GM19043 (cell line): ENCODE measurements around the gene ITGB1.
"Not testable (repeated sequence)": the region's sequence is repeated elsewhere in the genome, so short reads cannot be mapped to it uniquely, and the experiment has no call there.

Source experiments
- ATAC-seq: cut with Tn5 transposase; IDR thresholded peaks from one replicate; pipeline ENCODE4 v1.9.1; 2021; ENCODE audit warnings: low read depth; ENCODE audit not compliant: unreplicated experiment

ITGB1 gene

GRCh38 chr10:32940321-32941301 is 17.4 kb downstream of the ITGB1 start:
- ATAC-seq = no peak

GRCh38 chr10:32939296-32940111 is 18.5 kb downstream of the ITGB1 start:
- ATAC-seq = no peak

GRCh38 chr10:32938554-32939061 is 19.4 kb downstream of the ITGB1 start:
- ATAC-seq = peak; percentile 35

GRCh38 chr10:32937911-32938424 is 20.1 kb downstream of the ITGB1 start:
- ATAC-seq = peak; percentile 42

GRCh38 chr10:32932225-32932729 is 25.8 kb downstream of the ITGB1 start:
- ATAC-seq = no peak

- ATAC-seq = no peak
These were observed 26.4 kb downstream of the ITGB1 start for GRCh38 chr10:32931593-32931992.

- no peak for ATAC-seq
These were observed 28.0 kb downstream of the ITGB1 start for GRCh38 chr10:32930036-32930435.

GRCh38 chr10:32929634-32930033 is 28.4 kb downstream of the ITGB1 start:
- ATAC-seq = no peak

- no peak for ATAC-seq
These were observed 30.3 kb downstream of the ITGB1 start for GRCh38 chr10:32927750-32928149.

- no peak for ATAC-seq
These were observed 34.2 kb downstream of the ITGB1 start for GRCh38 chr10:32923849-32924248.

- no peak for ATAC-seq
These were observed 34.9 kb downstream of the ITGB1 start for GRCh38 chr10:32923134-32923533.

GRCh38 chr10:32922170-32922569 is 35.9 kb downstream of the ITGB1 start:
- ATAC-seq = no peak

- ATAC-seq = not testable (repeated sequence)
These were observed 40.2 kb downstream of the ITGB1 start for GRCh38 chr10:32917817-32918216.

- no peak for ATAC-seq
These were observed 46.6 kb downstream of the ITGB1 start for GRCh38 chr10:32911285-32912016.

- not testable (repeated sequence) for ATAC-seq
These were observed 48.1 kb downstream of the ITGB1 start for GRCh38 chr10:32909970-32910369.

- no peak for ATAC-seq
These were observed 48.6 kb downstream of the ITGB1 start for GRCh38 chr10:32909456-32909855.

- no peak for ATAC-seq
These were observed 51.4 kb downstream of the ITGB1 start for GRCh38 chr10:32906595-32906994.

- ATAC-seq = no peak
These were observed 52.6 kb downstream of the ITGB1 start for GRCh38 chr10:32905466-32905865.

- no peak for ATAC-seq
These were observed 56.2 kb downstream of the ITGB1 start for GRCh38 chr10:32901815-32902214.
